HG03432 (cell line): ENCODE data around the gene MARK4.

ENCODE experiments used
- ATAC-seq: cut with Tn5 transposase; IDR thresholded peaks from one replicate; pipeline ENCODE4 v1.9.1; 2021; ENCODE audit warnings: mild to moderate bottlenecking, moderate library complexity; ENCODE audit not compliant: unreplicated experiment

The MARK4 gene

GRCh38 chr19:45271098-45271734 lies 20.1 kb downstream of the MARK4 start:
- ATAC-seq, result no peak

- no peak for ATAC-seq
Observed at GRCh38 chr19:45271735-45272108, 20.7 kb downstream of the MARK4 start.

DNA sequence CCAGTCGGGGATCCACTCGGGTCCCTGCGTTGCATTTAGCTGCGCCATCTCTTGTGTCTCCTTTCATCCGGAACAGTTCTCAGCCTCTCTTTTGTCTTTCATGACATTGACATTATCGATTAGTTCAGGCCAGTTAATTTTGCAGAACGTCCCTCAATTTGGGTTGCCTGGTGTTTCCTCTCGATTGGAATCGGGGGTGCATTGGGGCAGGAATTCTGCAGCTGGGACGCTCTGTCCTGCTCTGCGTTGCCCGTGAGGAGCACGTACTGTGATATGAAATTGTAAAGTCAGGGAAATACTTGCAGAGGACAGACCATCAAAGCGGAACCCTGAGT lies 22.4 kb downstream of the MARK4 start:
- ATAC-seq, result no peak

DNA sequence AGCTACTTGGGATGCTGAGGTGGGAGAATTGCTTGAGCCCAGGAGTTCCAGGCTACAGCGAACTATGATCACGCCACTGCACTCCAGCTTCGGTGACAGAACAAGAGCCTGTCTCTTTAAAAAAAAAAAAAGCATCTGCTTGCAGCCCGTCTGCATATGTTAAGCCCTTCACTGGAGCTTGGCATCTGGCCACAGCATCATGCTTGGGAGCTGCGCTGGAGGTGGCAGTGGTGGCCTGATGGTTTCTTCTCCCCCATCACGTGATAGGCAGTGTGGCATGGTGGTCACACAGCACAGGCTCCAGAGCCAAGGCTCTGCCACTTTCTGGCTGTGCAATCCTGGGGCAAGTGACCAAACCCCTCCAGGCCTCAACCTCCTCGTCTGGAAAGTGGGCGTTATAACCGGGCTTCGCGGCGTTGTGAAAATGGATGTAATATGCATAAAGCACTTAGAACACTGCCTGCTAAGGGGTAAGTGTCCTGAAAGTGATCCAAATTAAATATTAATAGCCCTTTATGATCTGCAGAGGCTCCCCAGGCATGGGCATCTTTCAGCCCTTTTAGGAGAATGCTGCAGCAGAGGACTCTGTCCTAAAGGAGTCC lies 24.4 kb downstream of the MARK4 start:
- ATAC-seq, result no peak

- no peak for ATAC-seq
Observed at GRCh38 chr19:45276284-45276687, 25.2 kb downstream of the MARK4 start.

DNA sequence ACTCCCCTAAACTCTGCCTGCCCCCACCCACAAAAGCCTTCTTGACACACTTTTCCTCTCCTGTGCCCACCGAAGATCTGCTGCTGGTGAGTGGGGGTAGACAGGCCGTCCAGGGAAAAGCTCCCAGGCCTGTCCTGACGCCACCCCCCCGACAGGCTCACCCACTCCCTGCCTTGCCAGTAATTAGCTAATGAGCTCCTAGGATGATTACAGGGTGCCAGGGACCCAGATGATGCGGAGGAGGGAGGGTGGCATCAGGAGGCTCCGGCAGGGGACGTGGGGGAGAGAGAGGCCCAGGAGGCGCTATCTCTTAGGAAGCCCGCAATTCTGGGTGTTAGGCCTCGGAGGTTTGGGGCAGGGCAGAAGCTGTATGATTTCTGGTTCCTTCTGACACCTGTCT lies 27.0 kb downstream of the MARK4 start:
- no peak for ATAC-seq

- ATAC-seq, result no peak
Observed at GRCh38 chr19:45279587-45280192, 28.6 kb downstream of the MARK4 start.

DNA sequence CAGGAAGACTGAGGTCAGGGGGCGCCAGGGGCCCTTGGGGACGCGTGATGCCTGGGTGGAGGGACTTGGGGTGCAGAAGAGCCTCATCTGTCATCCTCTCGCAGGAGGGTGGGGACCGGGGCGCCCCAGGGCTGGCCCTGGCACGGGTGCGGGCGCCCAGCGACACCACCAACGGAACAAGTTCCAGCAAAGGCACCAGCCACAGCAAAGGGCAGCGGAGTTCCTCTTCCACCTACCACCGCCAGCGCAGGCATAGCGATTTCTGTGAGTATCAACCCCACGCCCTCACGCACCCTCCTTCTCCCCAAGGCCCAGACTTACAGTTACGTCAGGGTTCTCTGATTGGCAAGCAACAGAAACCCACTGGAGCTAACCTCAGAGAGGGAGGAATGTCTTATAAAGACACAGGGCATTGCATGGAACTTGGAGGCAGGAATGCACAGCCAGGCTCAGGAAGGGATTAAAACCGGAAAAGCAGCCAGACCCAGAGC lies 29.4 kb downstream of the MARK4 start:
- ATAC-seq, result no peak

GRCh38 chr19:45283443-45284033 lies 32.5 kb downstream of the MARK4 start:
- no peak for ATAC-seq

DNA sequence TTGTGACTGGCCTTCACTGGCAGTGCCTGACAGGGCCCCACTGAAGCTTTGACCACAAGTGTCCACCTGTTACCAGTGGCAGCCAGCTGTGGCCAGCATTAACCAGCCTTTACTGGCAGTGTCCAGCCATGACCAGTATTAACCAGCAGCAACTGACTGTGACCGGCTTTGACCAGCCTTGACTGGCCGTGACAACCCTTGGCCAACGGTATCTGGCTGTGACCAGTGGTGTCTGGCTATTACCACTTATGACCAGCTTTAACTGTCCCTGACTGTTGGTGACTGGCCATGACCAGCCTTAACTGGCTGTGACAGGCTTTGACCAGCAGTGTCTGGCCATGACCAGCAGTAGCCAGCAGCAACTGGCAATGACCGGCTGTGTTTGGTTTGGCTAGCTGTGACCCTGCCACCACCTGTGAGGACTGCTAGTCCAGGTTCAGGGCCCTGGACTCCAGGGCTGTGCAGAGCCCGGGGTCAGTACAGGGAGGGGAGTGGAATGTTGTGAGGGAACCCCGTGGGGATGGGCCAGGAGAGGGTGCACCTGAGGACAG lies 39.4 kb downstream of the MARK4 start:
- ATAC-seq, result no peak

DNA sequence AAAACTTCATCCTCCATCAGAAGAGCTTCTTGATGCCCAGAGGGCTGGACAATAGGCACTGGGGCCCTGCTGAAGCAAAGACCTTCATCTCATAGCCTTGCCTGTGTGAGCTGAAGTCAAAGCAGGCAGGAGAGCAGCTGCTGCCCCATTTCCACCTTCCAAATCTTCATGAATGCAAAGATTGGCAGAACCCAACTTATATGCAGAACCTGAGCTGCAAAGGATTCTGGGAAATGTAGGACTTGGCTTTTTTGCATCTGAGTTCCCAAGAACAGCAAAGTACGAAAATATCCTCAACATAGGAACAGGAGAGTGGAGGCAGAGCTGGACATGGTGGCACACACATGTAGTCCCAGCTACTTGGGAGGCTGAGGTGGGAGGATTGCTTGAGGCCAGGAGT lies 40.8 kb downstream of the MARK4 start:
- no peak for ATAC-seq

GRCh38 chr19:45293682-45294081 lies 42.6 kb downstream of the MARK4 start:
- no peak for ATAC-seq

GRCh38 chr19:45294291-45295029 lies 43.4 kb downstream of the MARK4 start:
- ATAC-seq, result no peak

DNA sequence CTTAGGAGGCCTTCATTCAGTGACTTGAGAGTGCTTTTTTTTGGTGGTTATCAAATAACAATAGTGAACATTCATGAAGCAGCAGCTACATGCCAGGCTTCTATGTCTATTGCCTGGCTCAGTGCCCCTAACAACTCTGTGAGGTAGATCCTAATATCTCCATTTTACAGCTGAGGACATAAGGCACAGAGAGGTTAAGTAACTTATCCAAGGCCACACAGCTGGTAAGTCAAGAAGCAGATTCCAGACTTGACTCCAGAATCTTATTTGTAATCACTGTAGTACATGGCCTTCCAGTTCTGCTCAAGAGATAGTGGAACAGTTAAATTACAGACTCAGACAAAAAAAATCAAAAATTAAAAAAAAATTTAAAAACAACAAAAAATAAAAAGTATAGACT lies 44.8 kb downstream of the MARK4 start:
- ATAC-seq, result no peak

- no peak for ATAC-seq
Observed at GRCh38 chr19:45296355-45296754, 45.3 kb downstream of the MARK4 start.

GRCh38 chr19:45297674-45298073 lies 46.6 kb downstream of the MARK4 start:
- no peak for ATAC-seq

DNA sequence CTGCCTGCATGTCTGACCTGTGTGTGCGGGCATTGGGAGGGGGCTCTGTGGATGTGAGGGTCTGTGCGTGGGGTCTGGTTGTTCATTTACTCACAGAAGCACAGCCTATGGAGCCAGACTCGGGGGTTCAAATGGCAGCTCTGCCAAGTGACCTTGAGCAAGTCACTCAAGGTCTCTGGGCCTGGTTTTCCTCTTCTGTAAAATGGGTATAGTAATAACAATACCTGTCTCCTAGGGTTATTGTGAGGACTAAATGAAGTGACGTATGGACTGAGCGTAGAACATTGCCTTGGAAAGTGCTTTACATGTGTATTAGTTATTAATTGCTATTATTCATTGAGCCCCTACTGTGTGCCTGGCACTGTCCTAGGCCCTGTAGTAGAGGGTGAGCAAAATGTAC lies 47.2 kb downstream of the MARK4 start:
- ATAC-seq, result no peak

- no peak for ATAC-seq
Observed at GRCh38 chr19:45299719-45300118, 48.6 kb downstream of the MARK4 start.

DNA sequence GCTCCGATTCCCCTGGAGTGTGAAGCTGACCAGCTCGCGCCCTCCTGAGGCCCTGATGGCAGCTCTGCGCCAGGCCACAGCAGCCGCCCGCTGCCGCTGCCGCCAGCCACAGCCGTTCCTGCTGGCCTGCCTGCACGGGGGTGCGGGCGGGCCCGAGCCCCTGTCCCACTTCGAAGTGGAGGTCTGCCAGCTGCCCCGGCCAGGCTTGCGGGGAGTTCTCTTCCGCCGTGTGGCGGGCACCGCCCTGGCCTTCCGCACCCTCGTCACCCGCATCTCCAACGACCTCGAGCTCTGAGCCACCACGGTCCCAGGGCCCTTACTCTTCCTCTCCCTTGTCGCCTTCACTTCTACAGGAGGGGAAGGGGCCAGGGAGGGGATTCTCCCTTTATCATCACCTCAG lies 51.3 kb downstream of the MARK4 start:
- ATAC-seq, result no peak

- ATAC-seq, result no peak
Observed at GRCh38 chr19:45303269-45304060, 52.4 kb downstream of the MARK4 start.
